Non-pigmented ciliary epithelial cell (primary cell): ENCODE data around the gene C2CD4C.
"Not testable (repeated sequence)": the region's sequence is repeated elsewhere in the genome, so short reads cannot be mapped to it uniquely, and the experiment has no call there.

Experiments used
- DNase-seq: peaks from one replicate; pipeline ENCODE4 v3.0.0-alpha.2; 2010; ENCODE audit warnings: low read depth

The C2CD4C gene

DNA sequence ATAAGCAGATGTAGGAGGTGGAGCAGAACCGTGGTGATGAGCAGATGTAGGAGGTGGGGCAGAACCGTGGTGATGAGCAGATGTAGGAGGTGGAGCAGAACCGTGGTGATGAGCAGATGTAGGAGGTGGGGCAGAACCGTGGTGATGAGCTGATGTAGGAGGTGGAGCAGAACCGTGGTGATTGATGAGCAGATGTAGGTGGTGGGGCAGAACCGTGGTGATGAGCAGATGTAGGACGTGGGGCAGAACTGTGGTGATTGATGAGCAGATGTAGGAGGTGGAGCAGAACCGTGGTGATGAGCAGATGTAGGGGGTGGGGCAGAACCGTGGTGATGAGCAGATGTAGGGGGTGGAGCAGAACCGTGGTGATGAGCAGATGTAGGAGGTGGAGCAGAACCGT lies 27.0 kb downstream of the C2CD4C start:
- not testable (repeated sequence) for DNase-seq

DNA sequence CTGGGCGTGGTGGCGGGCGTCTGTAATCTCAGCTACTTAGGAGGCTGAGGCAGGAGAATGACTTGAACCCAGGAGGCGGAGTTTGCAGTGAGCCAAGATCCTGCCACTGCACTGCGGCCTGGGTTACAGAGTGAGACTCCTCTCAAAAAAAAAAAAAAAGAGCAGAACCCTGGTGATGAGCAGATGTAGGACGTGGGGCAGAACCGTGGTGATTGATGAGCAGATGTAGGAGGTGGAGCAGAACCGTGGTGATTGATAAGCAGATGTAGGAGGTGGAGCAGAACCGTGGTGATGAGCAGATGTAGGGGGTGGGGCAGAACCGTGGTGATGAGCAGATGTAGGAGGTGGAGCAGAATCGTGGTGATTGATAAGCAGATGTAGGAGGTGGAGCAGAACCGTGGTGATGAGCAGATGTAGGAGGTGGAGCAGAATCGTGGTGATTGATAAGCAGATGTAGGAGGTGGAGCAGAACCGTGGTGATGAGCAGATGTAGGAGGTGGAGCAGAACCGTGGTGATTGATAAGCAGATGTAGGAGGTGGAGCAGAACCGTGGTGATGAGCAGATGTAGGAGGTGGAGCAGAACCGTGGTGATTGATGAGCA lies 28.2 kb downstream of the C2CD4C start:
- not testable (repeated sequence) for DNase-seq

DNA sequence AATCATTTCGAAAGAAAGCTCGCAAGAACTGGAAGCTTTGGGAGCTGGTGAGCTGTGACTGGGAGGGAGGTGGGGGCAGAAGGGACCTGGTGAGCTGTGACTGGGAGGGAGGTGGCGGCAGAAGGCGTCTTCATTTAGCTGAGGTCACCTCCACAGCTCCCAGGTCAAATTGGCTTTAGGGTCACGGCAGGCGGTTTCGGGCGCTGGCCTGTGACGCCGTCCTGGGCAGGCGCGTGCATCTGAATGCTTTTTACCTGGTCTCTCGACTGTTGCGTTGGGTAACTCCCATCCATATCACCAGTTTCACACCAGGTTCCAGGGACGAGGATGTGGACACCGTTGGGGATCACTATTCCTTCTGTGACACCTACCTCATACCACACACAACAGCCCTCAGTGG lies 29.2 kb downstream of the C2CD4C start:
- no peak for DNase-seq

- DNase-seq, result no peak
Measured at GRCh38 chr19:378706-379105, 30.2 kb downstream of the C2CD4C start.

- DNase-seq, result no peak
Measured at GRCh38 chr19:377801-378581, 31.0 kb downstream of the C2CD4C start.

DNA sequence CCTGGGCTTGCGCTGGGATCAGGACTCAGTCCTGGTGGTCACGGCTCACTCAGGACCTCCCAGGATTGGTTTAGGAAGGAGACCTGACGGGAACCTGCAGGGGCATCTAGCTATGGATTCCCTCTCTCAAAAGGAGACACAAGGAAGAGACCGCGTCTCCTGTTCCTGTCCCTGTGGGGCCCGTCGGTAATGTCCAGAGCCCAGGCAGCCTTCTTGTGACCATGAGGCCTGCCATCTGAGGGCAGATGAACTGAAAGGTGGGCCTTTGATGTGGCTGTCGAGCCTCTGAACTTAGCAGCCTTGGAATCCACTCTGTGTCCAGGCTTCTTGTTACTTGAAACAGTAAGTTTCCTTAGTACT lies 32.9 kb downstream of the C2CD4C start:
- no peak for DNase-seq

DNA sequence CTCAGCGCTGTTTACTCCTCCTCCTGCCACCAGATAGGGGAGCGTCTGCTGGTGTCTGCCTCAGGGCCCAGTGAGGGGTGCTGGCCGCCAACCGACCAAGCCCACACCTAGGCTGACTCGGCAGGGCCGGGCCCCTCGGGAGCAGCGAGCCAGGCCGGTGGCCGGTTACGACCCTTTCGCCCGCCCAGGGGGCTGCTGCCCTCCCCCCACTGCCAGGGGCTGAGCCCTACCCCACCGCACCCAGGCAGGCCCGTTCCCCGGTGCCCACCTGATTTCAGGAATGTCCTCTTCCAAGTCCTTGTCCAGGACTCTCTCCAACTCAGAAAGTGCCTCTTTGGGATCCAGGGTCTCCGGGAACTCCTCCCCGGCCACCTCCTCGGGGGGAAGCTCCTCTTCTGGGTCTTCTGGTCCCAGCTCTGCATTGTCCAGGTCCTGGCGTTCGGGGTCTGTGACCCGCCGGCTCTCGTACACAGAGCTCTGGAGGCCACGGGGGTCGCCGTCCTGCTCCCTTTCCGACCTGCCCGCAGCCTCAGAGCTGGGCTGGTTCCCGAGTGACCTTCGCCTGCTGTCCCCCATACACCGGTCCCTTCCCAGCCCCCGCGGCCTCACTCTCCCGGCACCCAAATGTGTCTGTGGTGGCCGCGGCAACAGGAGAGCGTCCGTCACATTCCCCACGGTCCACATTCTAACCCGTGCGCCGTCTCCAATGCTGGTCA lies 33.4 kb downstream of the C2CD4C start:
- DNase-seq, result no peak

DNA sequence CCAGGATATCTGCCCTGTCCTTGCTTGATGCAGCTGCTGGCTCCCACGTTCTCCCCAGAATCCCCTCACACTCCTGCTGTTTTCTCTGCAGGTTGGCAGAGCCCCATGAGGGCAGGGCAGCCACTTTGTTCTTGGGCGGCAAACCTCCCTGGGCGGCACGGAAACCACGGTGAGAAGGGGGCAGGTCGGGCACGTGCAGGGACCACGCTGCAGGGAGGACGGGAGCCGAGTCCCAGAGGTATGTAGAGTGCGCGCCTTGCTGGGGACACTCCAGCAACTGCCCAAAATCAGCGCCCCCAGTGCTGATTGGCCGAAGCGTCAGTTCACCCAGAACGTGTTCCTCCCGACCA lies 34.1 kb downstream of the C2CD4C start:
- DNase-seq, result no peak

- DNase-seq, result no peak
Measured at GRCh38 chr19:374183-374885, 34.6 kb downstream of the C2CD4C start.

GRCh38 chr19:373391-374182 lies 35.4 kb downstream of the C2CD4C start:
- DNase-seq, result no peak

DNA sequence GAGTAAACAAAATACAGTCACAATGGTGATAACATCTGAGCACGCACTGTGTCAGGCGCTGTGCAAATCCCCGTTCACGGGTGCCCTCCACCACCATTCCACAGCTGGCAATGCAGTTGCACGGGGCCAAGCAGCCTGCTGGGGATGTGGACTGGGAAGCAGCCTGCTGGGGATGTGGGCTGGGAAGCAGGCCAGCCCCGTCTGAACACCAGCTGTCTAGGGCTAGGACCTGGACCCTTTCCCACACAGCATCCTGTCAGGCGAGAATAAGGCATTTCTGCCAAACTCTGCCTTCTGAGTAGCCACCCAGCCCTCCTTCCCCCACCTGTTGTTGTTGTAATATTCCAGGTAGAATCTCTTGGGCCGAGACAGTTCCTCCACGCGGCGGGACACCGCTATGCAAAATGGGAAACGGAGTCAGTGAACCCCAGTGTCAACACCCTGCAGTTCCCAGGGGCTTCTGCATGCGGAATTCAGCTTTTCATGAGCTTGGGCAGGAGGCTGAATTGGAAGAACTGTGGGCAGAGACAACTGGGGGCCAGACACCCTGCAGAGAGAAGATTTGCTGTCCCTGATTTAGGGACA lies 36.5 kb downstream of the C2CD4C start:
- peak; percentile 8 for DNase-seq

DNA sequence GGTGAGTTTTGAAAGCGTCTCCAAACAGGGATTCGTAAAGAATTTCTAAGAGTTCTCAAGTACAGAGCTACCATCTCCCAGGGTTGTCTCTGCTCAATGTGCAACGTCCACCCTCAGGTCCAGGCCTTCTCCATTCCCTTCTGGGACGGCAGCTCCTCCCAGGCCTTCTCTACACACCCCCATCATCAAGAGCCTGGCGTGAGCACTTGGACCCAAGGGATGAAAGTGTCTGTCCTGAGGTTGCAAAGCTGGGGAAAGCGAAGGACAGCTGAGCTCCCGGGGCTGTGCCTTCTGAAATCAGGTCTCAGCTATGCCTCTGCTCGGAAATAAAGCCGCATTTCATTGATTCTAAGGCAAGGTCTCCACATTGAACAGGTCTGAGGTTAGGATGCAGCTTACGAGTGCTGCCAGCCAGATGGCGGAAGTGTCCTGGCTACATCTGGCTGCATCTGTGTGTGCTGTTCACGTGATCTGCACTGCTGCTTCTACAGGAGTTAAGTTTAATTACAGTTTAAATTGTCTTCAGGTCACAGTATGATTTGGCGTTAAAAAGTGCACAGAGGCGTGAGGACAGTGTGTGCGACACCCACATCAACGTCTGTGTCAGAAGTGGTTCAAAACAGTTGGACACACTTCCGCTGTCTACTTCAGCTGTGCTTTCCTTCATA lies 37.3 kb downstream of the C2CD4C start:
- DNase-seq, result no peak

DNA sequence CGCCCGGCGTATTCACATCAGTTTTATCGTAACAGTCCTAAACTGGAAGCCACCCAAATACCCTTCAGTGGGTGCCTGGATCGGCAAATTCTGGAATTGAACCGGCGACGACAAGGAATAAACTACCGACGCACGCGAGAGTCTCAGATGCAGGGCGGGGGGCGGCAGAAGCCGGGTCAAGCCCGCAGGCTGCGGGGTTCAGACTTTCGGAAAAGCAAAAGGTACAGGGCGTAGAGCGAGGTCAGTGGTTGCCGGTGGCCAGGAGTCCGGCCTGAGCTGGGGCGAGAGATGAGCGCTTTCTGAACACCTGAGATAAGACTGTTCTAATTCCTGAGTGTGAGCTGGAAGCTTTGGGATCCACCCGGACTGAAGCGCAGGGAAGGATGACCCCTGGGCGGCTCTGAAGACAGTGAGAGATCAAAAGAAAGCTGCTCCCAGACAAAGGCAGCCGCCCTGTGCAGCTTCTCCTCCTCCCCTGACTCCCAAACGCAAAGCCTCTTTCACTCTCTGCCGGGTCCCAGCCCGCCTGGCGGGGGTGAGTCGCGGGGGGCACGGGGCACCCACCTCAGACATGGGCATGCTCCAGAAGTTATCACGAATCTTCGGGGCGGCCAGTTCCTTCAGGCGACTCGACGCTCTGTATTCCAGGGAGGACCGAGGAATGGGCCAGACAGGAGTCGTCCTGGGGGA lies 38.2 kb downstream of the C2CD4C start:
- DNase-seq, result no peak

DNA sequence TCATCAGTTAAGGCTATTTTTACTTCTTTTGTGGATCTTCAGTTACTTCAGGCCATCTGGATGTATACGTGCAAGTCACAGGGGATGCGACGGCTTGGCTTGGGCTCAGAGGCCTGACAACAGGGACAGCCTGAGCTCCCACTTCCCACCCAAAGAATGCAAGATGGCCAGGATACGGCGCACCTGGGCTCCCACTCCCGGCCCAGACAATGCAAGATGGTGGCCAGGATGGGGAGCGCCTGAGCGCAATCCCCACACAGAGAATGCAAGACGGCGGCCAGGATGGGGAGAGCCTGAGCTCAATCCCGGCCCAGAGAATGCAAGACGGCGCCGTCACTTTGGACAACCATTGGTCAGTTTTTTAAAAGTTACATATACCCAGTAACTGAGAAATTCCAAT lies 39.1 kb downstream of the C2CD4C start:
- DNase-seq, result no peak

GRCh38 chr19:369256-369655 lies 39.7 kb downstream of the C2CD4C start:
- DNase-seq, result no peak

DNA sequence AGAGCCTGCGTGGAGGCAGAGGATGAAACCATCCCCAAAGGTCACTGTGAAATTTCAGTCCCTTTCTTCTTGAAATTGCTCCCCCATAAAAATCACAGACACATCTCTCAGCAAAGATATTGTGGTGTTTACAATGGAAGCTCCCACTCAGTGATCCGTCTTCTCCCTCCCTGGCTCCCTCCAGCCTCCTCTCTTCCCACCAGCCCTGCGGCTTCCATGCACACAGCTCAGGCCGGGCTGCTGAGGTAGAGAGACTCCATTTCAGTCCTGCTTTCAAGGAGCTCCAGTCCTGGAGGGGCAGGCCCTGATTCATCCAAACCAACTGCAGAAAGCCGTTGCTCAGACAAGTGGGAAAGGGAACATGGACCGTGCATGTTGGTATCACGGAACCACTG lies 40.3 kb downstream of the C2CD4C start:
- DNase-seq, result no peak

GRCh38 chr19:367963-368629 lies 40.9 kb downstream of the C2CD4C start:
- DNase-seq, result no peak

DNA sequence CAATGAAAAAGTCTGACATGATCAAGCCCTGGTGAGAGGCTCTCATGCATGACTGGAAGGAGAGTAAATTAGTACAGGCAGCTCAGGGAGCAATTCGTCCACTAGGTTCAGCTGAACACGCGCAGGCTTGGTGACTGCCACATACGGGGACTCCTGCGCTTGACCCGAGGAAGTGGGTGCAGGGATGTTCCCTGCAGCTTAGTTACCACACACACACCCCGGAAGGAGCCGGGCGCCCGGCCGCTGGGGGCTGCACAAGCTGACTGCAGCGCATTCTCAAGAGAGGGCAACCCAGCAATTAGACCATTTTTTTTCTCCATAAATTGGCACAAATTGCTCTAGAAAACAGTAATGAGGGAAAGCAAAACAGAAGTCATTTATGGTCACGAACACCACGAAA lies 41.4 kb downstream of the C2CD4C start:
- no peak for DNase-seq

DNA sequence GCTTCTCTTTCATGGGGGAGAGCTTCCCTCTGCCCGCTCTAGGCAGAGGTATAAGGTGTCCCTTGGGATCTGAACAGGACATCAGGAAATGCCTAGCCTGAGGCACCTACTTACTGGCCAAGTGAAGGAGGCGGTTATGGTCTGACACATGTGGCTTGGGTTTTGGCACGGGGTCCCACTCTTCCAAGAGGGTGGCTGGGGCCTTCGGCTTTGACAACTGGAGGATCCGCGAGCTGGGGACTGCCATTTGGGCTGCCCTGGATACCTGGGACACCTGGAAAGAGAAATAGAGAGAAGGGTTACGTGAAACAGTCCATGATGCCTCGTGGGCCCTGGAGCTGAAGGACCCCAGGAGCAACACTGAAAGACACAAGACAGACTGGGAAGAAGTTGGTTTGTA lies 42.0 kb downstream of the C2CD4C start:
- DNase-seq, result no peak

- DNase-seq, result no peak
Measured at GRCh38 chr19:366205-366783, 42.7 kb downstream of the C2CD4C start.
